Endothelial cell (in vitro differentiated cells): ENCODE measurements around the gene KAZN. TPM values are rescaled to one million over a fixed set of nuclear protein-coding genes. Genes with fewer than 3 reads are reported as not detected.

Experiments used
- DNase-seq: peaks from one replicate; pipeline ENCODE4 v3.0.0; 2021; ENCODE audit warnings: low spot score
- H3K27ac Mint-ChIP-seq: one replicate; pipeline ENCODE4 v1.8.0; 2021; ENCODE audit warnings: mixed read lengths, inconsistent platforms; ENCODE audit not compliant: unreplicated experiment
- H3K27me3 Mint-ChIP-seq: one replicate; pipeline ENCODE4 v1.8.0; 2021; ENCODE audit warnings: mild to moderate bottlenecking, moderate library complexity, mixed read lengths, inconsistent platforms; ENCODE audit not compliant: unreplicated experiment
- H3K36me3 Mint-ChIP-seq: one replicate; pipeline ENCODE4 v1.8.0; 2021; ENCODE audit warnings: mild to moderate bottlenecking, low read depth, mixed read lengths, inconsistent platforms; ENCODE audit not compliant: unreplicated experiment
- H3K4me1 Mint-ChIP-seq: one replicate; pipeline ENCODE4 v1.8.0; 2021; ENCODE audit warnings: mild to moderate bottlenecking, mixed read lengths, inconsistent platforms; ENCODE audit not compliant: unreplicated experiment
- H3K4me3 Mint-ChIP-seq: one replicate; pipeline ENCODE4 v1.8.0; 2021; ENCODE audit warnings: mild to moderate bottlenecking, mixed read lengths, inconsistent platforms; ENCODE audit not compliant: unreplicated experiment
- H3K9me3 Mint-ChIP-seq: one replicate; pipeline ENCODE4 v1.8.0; 2021; ENCODE audit warnings: mixed read lengths, inconsistent platforms; ENCODE audit not compliant: unreplicated experiment
- total RNA-seq: library from RNA; stranded (reverse); fragmentation: NEBNext Ultra II Directional; extraction: Animal tissue kit (Norgen Biotek cat#: 25700); gene quantifications from one replicate; pipeline ENCODE4 v1.2.1, GENCODE V29; 2021; ENCODE audit not compliant: unreplicated experiment
- TF ChIP-seq, protein P1 (sequence below): fragments of 200-600 bp; sonication (generic); IDR thresholded peaks from one replicate; pipeline ENCODE4 v1.5.0; 2021; ENCODE audit warnings: antibody characterized with exemption; ENCODE audit not compliant: unreplicated experiment

Gene KAZN
- total RNA-seq, 1 donor from 2014 or later, result 10.1 TPM

DNA sequence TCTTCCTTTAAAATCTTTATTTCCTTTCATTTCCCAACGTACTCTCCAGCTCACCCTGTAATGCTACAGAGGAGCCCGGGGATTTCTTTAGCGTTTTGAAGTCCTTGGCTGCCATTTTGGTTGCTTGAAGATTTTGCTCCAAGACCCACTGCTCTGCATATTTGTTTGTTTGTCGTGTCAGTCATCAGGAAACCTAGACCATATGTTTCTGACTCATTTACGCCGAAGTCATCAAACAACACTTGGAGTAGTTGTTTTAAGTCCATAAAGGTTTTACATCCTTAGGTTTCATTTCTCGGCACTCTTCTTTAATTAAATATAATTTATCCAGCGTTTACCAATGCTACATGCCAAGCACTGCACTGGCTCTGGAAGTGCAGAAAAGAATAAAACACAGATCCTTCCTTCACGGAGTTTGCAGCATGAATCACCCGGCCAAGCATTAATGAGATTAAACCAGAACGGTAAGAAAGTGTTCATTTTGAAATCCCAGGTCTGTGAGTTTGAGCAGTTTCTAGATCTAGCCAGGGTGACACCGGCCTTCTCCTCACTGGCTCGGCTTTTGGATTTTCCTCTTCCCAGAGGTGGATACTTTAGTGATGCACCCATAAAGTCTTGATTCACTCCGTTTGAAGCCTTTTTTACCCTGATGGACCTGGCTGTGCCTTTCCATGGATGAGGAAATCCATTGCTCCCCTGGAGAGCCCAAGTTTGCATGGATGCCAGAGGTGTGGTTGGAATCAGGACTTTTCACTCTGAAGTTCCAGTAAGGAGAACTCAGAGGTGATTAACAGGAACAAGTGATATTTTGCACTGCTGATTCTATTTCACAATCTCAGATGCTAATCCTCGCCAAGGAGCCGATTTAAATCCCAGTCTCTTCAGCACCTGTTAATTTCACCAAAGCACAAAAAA, 109.3 kb downstream of the KAZN start:
- Mint-ChIP-seq H3K9me3 (peaks cover 3% of the 10 kb centered on the region), H3K4me3 (no peak overlapping the region), H3K27ac (no peak overlapping the region), H3K27me3 (peaks cover 4% of the 10 kb centered on the region), H3K36me3 (no peaks in the 10 kb centered on the region), H3K4me1 (no peaks in the 10 kb centered on the region)
- TF ChIP-seq, protein P1, sequence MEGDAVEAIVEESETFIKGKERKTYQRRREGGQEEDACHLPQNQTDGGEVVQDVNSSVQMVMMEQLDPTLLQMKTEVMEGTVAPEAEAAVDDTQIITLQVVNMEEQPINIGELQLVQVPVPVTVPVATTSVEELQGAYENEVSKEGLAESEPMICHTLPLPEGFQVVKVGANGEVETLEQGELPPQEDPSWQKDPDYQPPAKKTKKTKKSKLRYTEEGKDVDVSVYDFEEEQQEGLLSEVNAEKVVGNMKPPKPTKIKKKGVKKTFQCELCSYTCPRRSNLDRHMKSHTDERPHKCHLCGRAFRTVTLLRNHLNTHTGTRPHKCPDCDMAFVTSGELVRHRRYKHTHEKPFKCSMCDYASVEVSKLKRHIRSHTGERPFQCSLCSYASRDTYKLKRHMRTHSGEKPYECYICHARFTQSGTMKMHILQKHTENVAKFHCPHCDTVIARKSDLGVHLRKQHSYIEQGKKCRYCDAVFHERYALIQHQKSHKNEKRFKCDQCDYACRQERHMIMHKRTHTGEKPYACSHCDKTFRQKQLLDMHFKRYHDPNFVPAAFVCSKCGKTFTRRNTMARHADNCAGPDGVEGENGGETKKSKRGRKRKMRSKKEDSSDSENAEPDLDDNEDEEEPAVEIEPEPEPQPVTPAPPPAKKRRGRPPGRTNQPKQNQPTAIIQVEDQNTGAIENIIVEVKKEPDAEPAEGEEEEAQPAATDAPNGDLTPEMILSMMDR, result no peak
- DNase-seq, result no peak

DNA sequence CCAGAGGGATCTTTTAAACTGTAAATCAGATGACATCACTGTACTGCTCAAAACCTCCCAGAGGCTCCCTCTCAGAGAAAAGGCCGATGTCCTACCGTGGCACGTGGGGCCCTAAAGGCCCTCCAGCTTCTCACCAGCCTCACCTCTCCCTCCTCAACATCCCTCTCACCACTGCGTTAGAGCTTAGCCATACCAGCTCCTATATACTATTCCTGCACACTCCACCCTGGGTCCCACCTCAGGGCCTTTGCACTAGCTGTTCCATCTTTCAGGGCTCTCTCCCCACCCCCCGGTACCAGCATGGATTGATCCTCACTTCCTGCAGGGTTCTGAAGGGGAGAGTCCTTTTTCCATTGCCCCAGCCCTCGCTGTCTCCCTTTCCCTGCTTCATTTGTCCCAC, 111.8 kb downstream of the KAZN start:
- TF ChIP-seq, protein P1, result no peak
- Mint-ChIP-seq H3K36me3 (no peaks in the 10 kb centered on the region), H3K27ac (no peak overlapping the region), H3K4me1 (no peaks in the 10 kb centered on the region), H3K27me3 (peaks cover 4% of the 10 kb centered on the region), H3K4me3 (no peak overlapping the region), H3K9me3 (no peaks in the 10 kb centered on the region)
- no peak for DNase-seq

DNA sequence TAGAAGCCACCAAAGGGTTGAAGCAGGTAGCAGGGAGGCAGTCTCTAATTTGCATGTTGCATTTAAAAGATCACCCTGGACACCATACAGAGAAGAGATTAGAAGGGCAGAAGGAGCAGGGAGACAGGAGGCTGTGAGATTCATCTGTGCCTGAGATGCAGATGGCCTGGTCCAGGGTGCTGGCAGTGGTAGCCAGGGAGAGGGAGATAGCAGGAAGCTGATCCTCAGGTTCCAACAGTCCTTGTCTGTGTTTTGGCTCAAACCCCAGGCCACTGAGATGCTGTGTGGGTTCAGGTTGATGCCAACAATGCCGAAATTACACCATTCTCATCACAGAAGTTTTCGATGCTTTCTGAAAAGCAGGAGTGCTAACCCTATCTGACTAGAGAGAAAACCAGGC, 113.7 kb downstream of the KAZN start:
- H3K4me1 Mint-ChIP-seq, result no peaks in the 10 kb centered on the region
- TF ChIP-seq, protein P1, result no peak
- H3K4me3 Mint-ChIP-seq, result no peak overlapping the region
- no peak overlapping the region for H3K27ac Mint-ChIP-seq
- H3K27me3 Mint-ChIP-seq, result peaks cover 4% of the 10 kb centered on the region
- no peaks in the 10 kb centered on the region for H3K9me3 Mint-ChIP-seq
- DNase-seq, result no peak
- no peaks in the 10 kb centered on the region for H3K36me3 Mint-ChIP-seq

GRCh38 chr1:14713077-14713476, 114.6 kb downstream of the KAZN start:
- Mint-ChIP-seq H3K27me3 (peaks cover 5% of the 10 kb centered on the region), H3K36me3 (no peaks in the 10 kb centered on the region), H3K4me1 (no peaks in the 10 kb centered on the region), H3K9me3 (peaks cover 1% of the 10 kb centered on the region), H3K4me3 (no peak overlapping the region), H3K27ac (no peak overlapping the region)
- TF ChIP-seq, protein P1, result no peak
- no peak for DNase-seq

GRCh38 chr1:14715266-14715665, 116.8 kb downstream of the KAZN start:
- Mint-ChIP-seq H3K36me3 (no peaks in the 10 kb centered on the region), H3K4me1 (no peaks in the 10 kb centered on the region), H3K27me3 (peaks cover 14% of the 10 kb centered on the region), H3K9me3 (peaks cover 3% of the 10 kb centered on the region), H3K4me3 (no peak overlapping the region), H3K27ac (no peak overlapping the region)
- TF ChIP-seq, protein P1, result no peak
- DNase-seq, result no peak
